H1 (cell line): ENCODE data around the gene CARD11. TPM values are rescaled to one million over a fixed set of nuclear protein-coding genes. Genes with fewer than 3 reads are reported as not detected.
"Not testable (repeated sequence)": the region's sequence is repeated elsewhere in the genome, so short reads cannot be mapped to it uniquely, and the experiment has no call there.

Experiments
- CTCF ChIA-PET: fragments of 300-600 bp; sonication (Branson Sonifier 250); formaldehyde crosslinking; loops from one replicate; lab custom pipeline; 2021; ENCODE audit not compliant: partially characterized antibody; lab: Charles Lee
- POLR2A ChIA-PET: fragments of 300-600 bp; sonication (Branson Sonifier 250); formaldehyde crosslinking; loops from one replicate; lab custom pipeline; 2021; ENCODE audit warnings: inconsistent platforms; ENCODE audit not compliant: partially characterized antibody; lab: Charles Lee
- DNase-seq, 2 experiments: peaks; one replicate each; pipeline versions ENCODE4 v3.0.0 to v3.0.0-alpha.2; 2010 to 2022; ENCODE audit warnings: low spot score in 2 of 2, low read depth in 1 of 2, mixed read lengths in 1 of 2
- FAIRE-seq: peaks from 2 replicates; lab custom pipeline; 2011; peaks lifted over from hg19 to GRCh38; lab: Jason Lieb, UNC
- H2AFZ ChIP-seq: 2 replicates; pipeline ENCODE4 v1.8.1; 2012; ENCODE audit warnings: low read length, inconsistent platforms
- H2AK5ac ChIP-seq: 2 replicates; pipeline ENCODE4 v1.6.1; 2013; ENCODE audit warnings: low read depth, low read length
- H2BK120ac ChIP-seq: replicated peaks from 2 replicates; pipeline ENCODE3; 2013; ENCODE audit warnings: low read depth, low read length, inconsistent platforms
- H2BK12ac ChIP-seq: 2 replicates; pipeline ENCODE4 v1.6.1; 2013; ENCODE audit warnings: low read depth, low read length
- H2BK15ac ChIP-seq: 2 replicates; pipeline ENCODE4 v1.6.1; 2013; ENCODE audit warnings: low read length
- H2BK20ac ChIP-seq: 2 replicates; pipeline ENCODE4 v1.6.1; 2013; ENCODE audit warnings: low read length
- H2BK5ac ChIP-seq: 2 replicates; pipeline ENCODE4 v1.6.1; 2013; ENCODE audit warnings: low read depth, low read length
- H3K14ac ChIP-seq: 2 replicates; pipeline ENCODE4 v1.6.1; 2013; ENCODE audit warnings: inconsistent platforms; ENCODE audit not compliant: insufficient read length
- H3K18ac ChIP-seq: 2 replicates; pipeline ENCODE4 v1.6.1; 2013; ENCODE audit warnings: low read length; ENCODE audit errors: extremely low read depth
- H3K23ac ChIP-seq: 2 replicates; pipeline ENCODE4 v1.6.1; 2013; ENCODE audit warnings: inconsistent platforms; ENCODE audit not compliant: insufficient read length
- H3K23me2 ChIP-seq: 2 replicates; pipeline ENCODE4 v1.6.1; 2013; ENCODE audit warnings: low read depth, low read length
- H3K27ac ChIP-seq: 2 replicates; pipeline ENCODE4 v1.6.1; 2011; ENCODE audit warnings: low read depth, low read length, inconsistent platforms
- H3K27me3 ChIP-seq, 4 experiments: replicated peaks in 1 of 4; 1 replicate in 1 of 4; 2 replicates in 3 of 4; pipeline versions ENCODE4 v1.6.1 to v1.8.1; 2011 to 2013; ENCODE audit warnings: low read length in 3 of 4, mild to moderate bottlenecking in 3 of 4, inconsistent platforms in 2 of 4, mixed read lengths in 2 of 4, moderate library complexity in 1 of 4; ENCODE audit not compliant: control insufficient read depth in 3 of 4, insufficient read depth in 3 of 4; ENCODE audit errors: extremely low read depth in 1 of 4
- H3K36me3 ChIP-seq, 4 experiments: 2 replicates each; pipeline versions ENCODE4 v1.6.1 to v1.8.1; 2011 to 2013; ENCODE audit warnings: mild to moderate bottlenecking in 4 of 4, low read length in 3 of 4, moderate library complexity in 2 of 4, control low read depth in 1 of 4, inconsistent platforms in 1 of 4; ENCODE audit not compliant: insufficient read depth in 4 of 4, control insufficient read depth in 2 of 4
- H3K4ac ChIP-seq: replicated peaks from 2 replicates; pipeline ENCODE3; 2013; ENCODE audit warnings: low read length, low read depth, mixed read lengths, inconsistent platforms; ENCODE audit not compliant: insufficient read length
- H3K4me1 ChIP-seq, 4 experiments: replicated peaks in 1 of 4; 1 replicate in 1 of 4; 2 replicates in 3 of 4; pipeline versions ENCODE4 v1.6.1 to v1.8.1; 2011 to 2013; ENCODE audit warnings: low read length in 3 of 4, inconsistent platforms in 2 of 4, mixed read lengths in 1 of 4; ENCODE audit not compliant: insufficient read depth in 4 of 4, control insufficient read depth in 3 of 4
- H3K4me2 ChIP-seq, 2 experiments: 2 replicates each; pipeline versions ENCODE4 v1.6.1 to v1.8.1; 2011 to 2013; ENCODE audit warnings: low read depth in 2 of 2, low read length in 2 of 2, control low read depth in 1 of 2, inconsistent platforms in 1 of 2, mild to moderate bottlenecking in 1 of 2; ENCODE audit not compliant: insufficient read depth in 1 of 2
- H3K4me3 ChIP-seq, 4 experiments: fragments of 200-600, 300-600 bp in 1 of 4; sonication (generic), shearing (Covaris generic), sonication (Bioruptor Twin) in 1 of 4; 2 replicates each; pipeline versions ENCODE4 v1.5.1 to v1.8.1; 2011 to 2016; ENCODE audit warnings: low read length in 4 of 4, low read depth in 3 of 4, control low read depth in 2 of 4, inconsistent platforms in 2 of 4, mild to moderate bottlenecking in 2 of 4, mixed read lengths in 1 of 4, moderate library complexity in 1 of 4; ENCODE audit not compliant: insufficient read depth in 2 of 4; ENCODE audit errors: extremely low read depth in 1 of 4
- H3K56ac ChIP-seq: replicated peaks from 2 replicates; pipeline ENCODE3; 2013; ENCODE audit warnings: low read depth, mild to moderate bottlenecking, mixed read lengths, low read length, inconsistent platforms; ENCODE audit not compliant: insufficient read length
- H3K79me1 ChIP-seq: 2 replicates; pipeline ENCODE4 v1.6.1; 2013; ENCODE audit warnings: low read depth, low read length, control low read depth
- H3K79me2 ChIP-seq, 2 experiments: 2 replicates each; pipeline versions ENCODE4 v1.6.1 to v1.8.1; 2012 to 2013; ENCODE audit warnings: low read length in 2 of 2, mild to moderate bottlenecking in 2 of 2, inconsistent platforms in 1 of 2; ENCODE audit not compliant: insufficient read depth in 2 of 2, control insufficient read depth in 1 of 2
- H3K9ac ChIP-seq, 4 experiments: replicated peaks in 1 of 4; 1 replicate in 1 of 4; 2 replicates in 3 of 4; pipeline versions ENCODE4 v1.6.1 to v1.8.1; 2011 to 2013; ENCODE audit warnings: low read depth in 3 of 4, low read length in 3 of 4, control low read depth in 2 of 4, mild to moderate bottlenecking in 2 of 4, moderate library complexity in 2 of 4, inconsistent platforms in 1 of 4; ENCODE audit errors: extremely low read depth in 1 of 4
- H3K9me3 ChIP-seq, 2 experiments: 2 replicates each; pipeline versions ENCODE4 v1.6.1 to v1.8.1; 2012 to 2013; ENCODE audit warnings: mild to moderate bottlenecking in 2 of 2, moderate library complexity in 2 of 2, control low read depth in 1 of 2, inconsistent platforms in 1 of 2, low read depth in 1 of 2, low read length in 1 of 2, mixed read lengths in 1 of 2; ENCODE audit not compliant: insufficient read depth in 2 of 2
- H4K20me1 ChIP-seq, 2 experiments: replicated peaks in 1 of 2; 2 replicates each; pipeline versions ENCODE3 to v1.8.1; 2011 to 2013; ENCODE audit warnings: inconsistent platforms in 2 of 2, low read length in 2 of 2, mild to moderate bottlenecking in 1 of 2; ENCODE audit not compliant: insufficient read depth in 2 of 2, control insufficient read depth in 1 of 2
- H4K5ac ChIP-seq: 2 replicates; pipeline ENCODE4 v1.6.1; 2013; ENCODE audit warnings: low read length, low read depth, mixed read lengths, inconsistent platforms; ENCODE audit not compliant: insufficient read length
- H4K8ac ChIP-seq: 2 replicates; pipeline ENCODE4 v1.8.0; 2013; ENCODE audit warnings: mild to moderate bottlenecking, moderate library complexity, low read length, inconsistent platforms; ENCODE audit not compliant: insufficient read depth; ENCODE audit errors: extremely low read depth
- H4K91ac ChIP-seq: replicated peaks from 2 replicates; pipeline ENCODE3; 2013; ENCODE audit warnings: low read length, mixed read lengths, inconsistent platforms; ENCODE audit not compliant: insufficient read length
- MAX ChIP-seq: IDR thresholded peaks from 2 replicates; pipeline ENCODE4 v1.6.1; 2012; ENCODE audit warnings: inconsistent platforms
- WGBS, 2 experiments: shearing (Covaris generic) in 1 of 2; methylation state at CpG; one replicate each; pipeline versions ENCODE4 v1.1.6 to v1.1.7; 2013 to 2015; ENCODE audit warnings: low lambda C conversion rate in 2 of 2, mixed read lengths in 2 of 2, inconsistent platforms in 1 of 2, low coverage in 1 of 2, missing lambda C conversion rate in 1 of 2; ENCODE audit not compliant: insufficient replicate concordance in 2 of 2, insufficient coverage in 1 of 2, insufficient read length in 1 of 2; ENCODE audit errors: extremely low coverage in 1 of 2, missing lambda C conversion rate in 1 of 2; 5-methylcytosine and 5-hydroxymethylcytosine counted together
- polyA plus RNA-seq, 7 experiments: library from polyadenylated mRNA; depleted of rRNA in 3 of 7; stranded (reverse) in 5 of 7; unstranded in 2 of 7; fragments of >200 nt in 5 of 7; fragments of 200-250 nt in 2 of 7; gene quantifications; 1 replicate in 5 of 7; 2 replicates in 1 of 7; 4 replicates in 1 of 7; pipeline versions ENCODE4 v1.2.1 to v1.2.3, GENCODE V29; 2011 to 2013; ENCODE audit warnings: missing spikeins in 2 of 7, mixed read lengths in 2 of 7
- total RNA-seq: library from RNA; stranded (reverse); fragmentation: NEBNext Ultra II Directional; extraction: Animal tissue kit (Norgen Biotek cat#: 25700); gene quantifications from 2 replicates; pipeline ENCODE4 v1.2.1, GENCODE V29; 2021

The CARD11 gene
- total and polyA plus RNA-seq, 2 of the 8 experiments (the other 6 are each of a cell fraction or from before 2014, with no cell fraction given) = 12.6 to 29.8 TPM

GRCh38 chr7:3021825-3022224, 21.8 kb downstream of the CARD11 start (continued):
- no peak for TF ChIP-seq MAX

- H4K20me1 ChIP-seq, H2BK15ac ChIP-seq, H3K36me3 ChIP-seq, H3K4me3 ChIP-seq, H3K9ac ChIP-seq, H2BK120ac ChIP-seq, H4K8ac ChIP-seq, H2AFZ ChIP-seq, POLR2A ChIA-PET, H2BK20ac ChIP-seq, H2BK5ac ChIP-seq, H3K27ac ChIP-seq, H3K27me3 ChIP-seq, H3K18ac ChIP-seq, H3K4me2 ChIP-seq, H4K91ac ChIP-seq, H3K79me1 ChIP-seq, H3K9me3 ChIP-seq, H3K23me2 ChIP-seq, H4K5ac ChIP-seq, CTCF ChIA-PET, FAIRE-seq, H3K23ac ChIP-seq, H3K4ac ChIP-seq, H3K14ac ChIP-seq, H2AK5ac ChIP-seq, H3K56ac ChIP-seq, H3K4me1 ChIP-seq, H3K79me2 ChIP-seq, DNase-seq, H2BK12ac ChIP-seq: not testable (repeated sequence)
- 95% methylated on average over 8 of the region's 8 CpGs; no CpG with 5 or more reads in 1 of the 2 experiments for WGBS, 2 experiments
Measured at GRCh38 chr7:3021224-3021623, 22.4 kb downstream of the CARD11 start.
